Ishikawa (cell line): Measurements from ENCODE around the gene GNB1L.
A peak's percentile ranks its signal among the peaks of the same experiment; 100 is the strongest.

Experiments used
- CEBPB ChIP-seq: IDR thresholded peaks from 2 replicates; pipeline ENCODE4 v1.6.1; 2012
- CREB1 ChIP-seq: IDR thresholded peaks from 2 replicates; pipeline ENCODE4 v1.6.1; 2012; ENCODE audit warnings: low read depth
- EGR1 ChIP-seq: IDR thresholded peaks from 2 replicates; pipeline ENCODE4 v1.6.1; 2012
- EP300 ChIP-seq: IDR thresholded peaks from 2 replicates; pipeline ENCODE4 v1.6.1; 2012; ENCODE audit warnings: borderline replicate concordance
- FOXM1 ChIP-seq: IDR thresholded peaks from 2 replicates; pipeline ENCODE4 v1.6.1; 2012; ENCODE audit warnings: low read depth, borderline replicate concordance
- MAX ChIP-seq: IDR thresholded peaks from 2 replicates; pipeline ENCODE4 v1.6.1; 2012
- NFIC ChIP-seq: IDR thresholded peaks from 2 replicates; pipeline ENCODE4 v1.6.1; 2012
- RAD21 ChIP-seq: IDR thresholded peaks from 2 replicates; pipeline ENCODE4 v1.6.1; 2012; ENCODE audit warnings: low read depth
- TAF1 ChIP-seq: IDR thresholded peaks from 2 replicates; pipeline ENCODE4 v1.6.1; 2012; ENCODE audit warnings: low read depth, mild to moderate bottlenecking
- TCF12 ChIP-seq: IDR thresholded peaks from 2 replicates; pipeline ENCODE4 v1.6.1; 2012; ENCODE audit warnings: low read depth
- TEAD4 ChIP-seq: IDR thresholded peaks from 2 replicates; pipeline ENCODE4 v1.6.1; 2012
- USF1 ChIP-seq: IDR thresholded peaks from 2 replicates; pipeline ENCODE4 v1.6.1; 2012
- YY1 ChIP-seq: IDR thresholded peaks from 2 replicates; pipeline ENCODE4 v1.6.1; 2012; ENCODE audit warnings: low read depth
- ZBTB7A ChIP-seq: IDR thresholded peaks from 2 replicates; pipeline ENCODE4 v1.6.1; 2012; ENCODE audit warnings: low read depth
- TF ChIP-seq, protein P1 (sequence below): IDR thresholded peaks from 2 replicates; pipeline ENCODE4 v1.6.1; 2012; ENCODE audit warnings: low read depth, mild to moderate bottlenecking

GNB1L gene

GRCh38 chr22:19874307-19875060 lies 19.8 kb upstream of the GNB1L start:
- peak; percentile 5; the same call in 1 of the 2 replicates for TF ChIP-seq EGR1
- TF ChIP-seq NFIC, result peak; percentile 31; the same call in 1 of the 2 replicates
- no peak for TF ChIP-seq RAD21

- no peak for TF ChIP-seq FOXM1
- TF ChIP-seq RAD21, result no peak
- no peak for TF ChIP-seq USF1
- no peak for TF ChIP-seq NFIC
- TF ChIP-seq TAF1, result no peak
- TF ChIP-seq, protein P1, sequence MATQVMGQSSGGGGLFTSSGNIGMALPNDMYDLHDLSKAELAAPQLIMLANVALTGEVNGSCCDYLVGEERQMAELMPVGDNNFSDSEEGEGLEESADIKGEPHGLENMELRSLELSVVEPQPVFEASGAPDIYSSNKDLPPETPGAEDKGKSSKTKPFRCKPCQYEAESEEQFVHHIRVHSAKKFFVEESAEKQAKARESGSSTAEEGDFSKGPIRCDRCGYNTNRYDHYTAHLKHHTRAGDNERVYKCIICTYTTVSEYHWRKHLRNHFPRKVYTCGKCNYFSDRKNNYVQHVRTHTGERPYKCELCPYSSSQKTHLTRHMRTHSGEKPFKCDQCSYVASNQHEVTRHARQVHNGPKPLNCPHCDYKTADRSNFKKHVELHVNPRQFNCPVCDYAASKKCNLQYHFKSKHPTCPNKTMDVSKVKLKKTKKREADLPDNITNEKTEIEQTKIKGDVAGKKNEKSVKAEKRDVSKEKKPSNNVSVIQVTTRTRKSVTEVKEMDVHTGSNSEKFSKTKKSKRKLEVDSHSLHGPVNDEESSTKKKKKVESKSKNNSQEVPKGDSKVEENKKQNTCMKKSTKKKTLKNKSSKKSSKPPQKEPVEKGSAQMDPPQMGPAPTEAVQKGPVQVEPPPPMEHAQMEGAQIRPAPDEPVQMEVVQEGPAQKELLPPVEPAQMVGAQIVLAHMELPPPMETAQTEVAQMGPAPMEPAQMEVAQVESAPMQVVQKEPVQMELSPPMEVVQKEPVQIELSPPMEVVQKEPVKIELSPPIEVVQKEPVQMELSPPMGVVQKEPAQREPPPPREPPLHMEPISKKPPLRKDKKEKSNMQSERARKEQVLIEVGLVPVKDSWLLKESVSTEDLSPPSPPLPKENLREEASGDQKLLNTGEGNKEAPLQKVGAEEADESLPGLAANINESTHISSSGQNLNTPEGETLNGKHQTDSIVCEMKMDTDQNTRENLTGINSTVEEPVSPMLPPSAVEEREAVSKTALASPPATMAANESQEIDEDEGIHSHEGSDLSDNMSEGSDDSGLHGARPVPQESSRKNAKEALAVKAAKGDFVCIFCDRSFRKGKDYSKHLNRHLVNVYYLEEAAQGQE, result no peak
Observed at GRCh38 chr22:19873960-19874306, 19.3 kb upstream of the GNB1L start.

GRCh38 chr22:19873138-19873959 lies 18.7 kb upstream of the GNB1L start:
- TF ChIP-seq NFIC (no peak), ZBTB7A (0 out of 2 replicates have a peak, but pooled peaks have one; percentile 45), RAD21 (no peak)

GRCh38 chr22:19872779-19873137 lies 18.1 kb upstream of the GNB1L start:
- no peak for TF ChIP-seq TAF1

- no peak for TF ChIP-seq RAD21
- TF ChIP-seq NFIC, result no peak
- TF ChIP-seq CREB1, result no peak
- no peak for TF ChIP-seq YY1
- no peak for TF ChIP-seq ZBTB7A
- no peak for TF ChIP-seq USF1
- TF ChIP-seq EP300, result no peak
- TF ChIP-seq, protein P1, result no peak
- no peak for TF ChIP-seq CEBPB
- TF ChIP-seq EGR1, result no peak
- TF ChIP-seq TAF1, result no peak
- TF ChIP-seq FOXM1, result no peak
- no peak for TF ChIP-seq MAX
- TF ChIP-seq TCF12, result no peak
- no peak for TF ChIP-seq TEAD4
Observed at GRCh38 chr22:19871845-19872778, 17.4 kb upstream of the GNB1L start.
